NCI-H2227 (cell line): Measurements from ENCODE around the gene P2RX6.
A peak's percentile ranks its signal among the peaks of the same experiment; 100 is the strongest.
"Not testable (repeated sequence)": the region's sequence is repeated elsewhere in the genome, so short reads cannot be mapped to it uniquely, and the experiment has no call there.

Experiments used
- DNase-seq: peaks from one replicate; lab custom pipeline; 2025; ENCODE audit not compliant: unreplicated experiment; lab: John Stamatoyannopoulos, UW

The P2RX6 gene

DNA sequence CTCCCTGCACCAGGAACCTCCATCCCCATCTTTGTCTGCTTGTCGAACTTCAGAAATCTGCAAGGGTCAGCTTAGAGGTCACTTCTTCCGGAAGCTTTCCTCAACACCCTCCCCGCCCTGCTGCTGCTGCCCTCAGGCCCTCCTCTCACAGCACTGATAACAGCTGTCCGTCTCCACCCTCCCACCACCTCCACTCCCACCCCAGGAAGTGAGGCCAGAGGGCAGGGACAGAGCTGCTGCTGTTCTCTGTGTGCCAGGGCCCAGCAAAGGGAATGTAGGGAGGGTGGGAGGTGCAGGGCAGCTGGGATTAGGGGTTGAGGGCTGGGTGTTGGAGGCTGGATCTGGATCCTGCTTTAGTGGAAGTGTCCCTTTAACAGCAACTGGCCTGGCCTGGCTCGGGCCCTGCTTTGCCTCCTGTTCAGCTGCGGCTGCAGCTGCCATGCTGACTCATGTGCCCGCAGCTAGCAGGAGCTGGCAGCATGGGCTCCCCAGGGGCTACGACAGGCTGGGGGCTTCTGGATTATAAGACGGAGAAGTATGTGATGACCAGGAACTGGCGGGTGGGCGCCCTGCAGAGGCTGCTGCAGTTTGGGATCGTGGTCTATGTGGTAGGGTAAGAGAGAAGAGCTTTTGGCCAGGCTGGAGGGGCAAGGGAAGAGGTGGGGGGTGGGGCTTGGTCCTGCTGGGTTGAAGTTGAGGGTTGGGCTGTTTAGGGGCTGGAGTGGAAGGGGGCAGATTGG, at the start of gene P2RX6:
Gene P2RX6 (plus strand): TSS at position 440 of the 740 bp plus-strand sequence. CDS start 10 bp downstream, at position 450.
- DNase-seq = peak; percentile 71

DNA sequence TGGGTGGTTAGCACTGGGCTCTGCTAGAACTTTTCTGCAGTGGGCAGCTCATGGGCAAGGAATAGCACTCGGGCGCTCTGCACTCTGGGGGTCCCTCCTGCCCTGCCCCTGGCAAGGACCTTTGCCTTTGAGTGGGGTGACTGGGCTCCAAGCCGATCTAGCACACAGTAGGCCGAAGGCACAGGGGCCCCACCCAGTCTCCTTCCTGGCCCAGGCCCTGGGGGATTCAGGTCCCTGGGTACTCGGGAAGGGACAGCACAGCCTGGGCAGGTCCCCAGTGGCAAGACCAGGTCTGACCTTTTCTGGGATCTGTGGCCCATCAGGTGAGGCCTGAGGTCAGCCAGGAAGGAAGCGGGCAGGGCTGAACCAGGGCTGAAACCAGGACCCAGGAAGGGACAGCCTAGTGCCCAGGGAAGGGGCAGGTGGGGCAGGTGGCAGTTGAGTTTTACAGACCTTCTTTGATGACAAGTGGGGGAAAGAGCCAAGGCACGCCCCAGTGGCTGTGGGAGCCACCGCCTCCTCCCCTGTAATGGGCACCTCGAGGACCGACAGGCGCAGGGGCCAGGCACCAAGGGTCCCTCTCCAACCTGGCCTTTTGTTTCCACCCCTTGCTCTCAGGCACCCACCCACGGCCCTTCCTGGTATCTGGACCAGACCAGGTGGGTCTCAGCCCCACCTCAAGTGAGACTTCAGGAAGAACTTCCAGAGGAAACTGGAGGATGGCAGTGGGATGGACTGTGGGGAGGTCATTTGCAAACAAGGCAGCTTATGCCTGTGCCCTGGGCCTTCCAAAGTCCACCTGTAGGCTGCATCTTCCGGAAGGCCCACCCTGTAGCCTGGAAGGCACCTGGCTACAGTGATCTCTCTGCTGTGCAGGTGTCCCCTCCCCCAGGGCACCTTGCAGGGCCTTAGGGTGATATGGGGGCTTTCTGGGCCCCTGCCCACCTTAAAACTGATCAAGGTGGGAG, 48.8 kb upstream of the P2RX6 start:
- DNase-seq = no peak

DNA sequence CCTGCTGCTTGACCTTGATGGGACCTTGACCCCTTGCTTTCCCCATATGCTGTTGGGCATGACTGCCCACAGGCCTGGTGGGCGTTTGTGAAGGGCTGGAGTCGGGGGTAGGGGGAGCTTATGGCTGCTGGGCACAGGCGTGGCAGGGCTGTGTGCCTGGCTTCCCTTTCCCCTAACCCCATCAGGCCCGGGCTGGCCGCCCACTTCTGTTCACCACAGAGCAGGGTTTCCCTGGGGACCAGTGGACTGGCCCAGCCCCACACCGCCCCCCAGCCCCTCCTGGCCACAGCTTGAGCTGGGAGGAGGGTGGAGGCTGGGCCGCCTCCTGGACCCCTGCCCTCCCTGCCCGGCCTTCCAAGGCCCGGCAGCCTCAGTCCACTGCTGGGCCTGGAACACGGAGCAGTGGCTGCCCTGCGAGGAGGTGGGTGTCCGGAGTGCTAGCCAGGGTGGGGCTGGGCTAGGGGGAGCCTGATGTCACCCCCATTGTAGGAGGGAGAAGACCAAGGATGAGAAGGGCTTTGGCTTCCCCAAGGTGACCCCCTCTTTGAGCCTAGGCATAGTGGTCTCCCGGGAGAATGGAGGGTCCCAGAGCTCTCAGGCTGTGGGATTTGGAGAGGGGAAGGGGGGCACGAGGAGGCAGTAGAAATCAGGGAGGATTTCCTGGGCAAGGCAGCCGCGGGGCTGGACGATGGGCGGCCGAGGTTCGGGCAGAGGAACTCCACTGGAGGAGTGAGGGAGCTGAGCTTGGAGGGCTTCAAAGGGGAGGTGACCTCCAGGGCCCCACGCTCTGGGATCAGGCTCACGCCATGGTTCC, 47.9 kb upstream of the P2RX6 start, which contains the start of gene AIFM3:
Gene AIFM3 (plus strand): TSS at position 373 of the 814 bp plus-strand sequence. CDS start 690 bp downstream, outside the sequence.
- no peak for DNase-seq

DNA sequence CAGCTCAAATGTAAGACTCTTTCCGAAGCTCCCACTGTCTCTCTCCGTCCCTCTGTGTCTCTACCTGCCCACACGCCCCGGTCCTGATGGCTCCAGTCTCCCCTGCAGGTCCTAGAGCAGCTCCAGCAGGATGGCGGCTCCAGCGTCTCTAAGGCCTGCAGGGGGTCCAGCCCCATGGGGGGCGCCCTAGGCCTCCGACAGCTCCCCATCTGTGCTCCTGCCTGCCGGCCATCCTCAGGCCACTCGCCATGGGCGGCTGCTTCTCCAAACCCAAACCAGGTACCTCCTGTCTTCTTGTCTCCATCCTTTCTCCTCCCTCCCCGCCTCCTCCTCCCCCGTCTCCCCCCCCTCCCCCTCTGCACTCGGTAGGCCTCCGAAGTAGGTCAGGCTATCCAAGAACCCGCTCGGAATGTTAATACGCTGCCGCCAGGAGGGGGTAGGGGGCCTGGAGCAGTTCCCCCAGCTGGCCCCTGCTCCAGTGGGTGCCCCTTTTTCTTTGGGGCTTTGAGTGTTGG, 47.2 kb upstream of the P2RX6 start:
- no peak for DNase-seq

DNA sequence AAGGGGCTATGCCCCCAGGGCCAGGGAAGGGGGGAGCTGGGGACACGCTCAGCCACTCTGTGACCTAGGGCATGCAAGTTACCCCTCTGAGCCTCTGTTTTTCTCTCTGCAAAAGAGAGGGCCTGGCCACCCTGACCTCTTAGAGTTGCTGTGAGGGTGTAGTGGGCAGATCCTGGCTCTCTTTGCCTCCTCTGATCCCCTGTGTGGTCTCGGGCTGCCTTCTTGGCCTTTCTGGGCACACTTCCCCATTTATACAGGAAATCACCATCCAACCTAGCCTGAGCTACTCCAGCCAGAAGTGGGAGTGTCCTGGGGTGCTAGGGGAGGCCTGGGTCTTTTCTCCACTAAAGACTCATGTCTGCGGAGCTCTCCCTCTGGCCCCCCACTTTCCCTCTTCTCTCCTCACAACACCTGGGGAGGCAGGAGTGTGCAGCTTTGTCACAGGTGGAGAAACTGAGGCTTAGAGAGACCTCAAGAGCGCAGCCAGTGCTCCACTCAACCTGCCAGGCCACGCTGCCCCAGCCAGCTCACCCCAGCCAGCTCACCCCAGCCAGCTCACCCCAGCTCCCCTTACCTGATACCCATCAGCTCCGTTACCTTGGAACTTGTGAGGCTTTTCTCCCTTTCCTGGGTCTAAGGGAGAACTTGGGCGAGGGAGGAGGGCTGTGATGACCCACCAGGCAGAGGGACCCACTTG, 46.5 kb upstream of the P2RX6 start:
- no peak for DNase-seq

DNA sequence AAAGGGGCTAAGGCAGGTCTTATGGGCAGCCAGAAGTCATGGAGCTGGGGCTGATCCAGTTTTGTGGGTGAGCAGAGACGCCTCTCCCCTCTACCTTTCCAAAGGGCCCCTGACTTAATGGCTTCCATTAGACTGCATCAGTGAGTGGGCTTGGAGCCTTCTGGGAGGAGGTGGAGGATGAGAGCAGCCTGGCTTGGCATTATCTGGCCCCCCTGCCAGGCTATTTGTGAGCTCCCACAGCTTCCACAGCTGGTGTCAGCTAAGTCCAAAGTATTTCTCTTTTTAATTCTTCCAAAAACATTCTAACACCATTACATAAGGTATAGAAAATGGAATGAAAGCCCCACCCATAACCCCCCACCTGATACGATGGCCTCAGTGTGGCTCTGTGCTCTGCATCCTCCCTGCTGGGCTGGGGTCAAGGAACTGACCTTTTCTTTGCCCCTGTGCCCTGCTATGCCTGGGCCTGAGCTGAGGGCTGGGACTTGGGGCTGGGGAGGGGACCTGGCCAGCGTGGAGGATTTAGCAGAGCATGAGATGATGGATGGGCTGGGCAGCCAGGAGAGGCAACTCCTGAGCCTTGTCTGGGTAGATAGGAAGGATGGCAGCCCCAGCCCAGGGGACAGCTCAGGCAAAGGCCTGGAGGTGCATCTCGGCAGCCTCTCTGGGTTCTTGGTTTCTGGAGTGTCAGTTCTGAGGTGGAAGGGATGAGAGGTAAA, 43.9 kb upstream of the P2RX6 start:
- DNase-seq = no peak

DNA sequence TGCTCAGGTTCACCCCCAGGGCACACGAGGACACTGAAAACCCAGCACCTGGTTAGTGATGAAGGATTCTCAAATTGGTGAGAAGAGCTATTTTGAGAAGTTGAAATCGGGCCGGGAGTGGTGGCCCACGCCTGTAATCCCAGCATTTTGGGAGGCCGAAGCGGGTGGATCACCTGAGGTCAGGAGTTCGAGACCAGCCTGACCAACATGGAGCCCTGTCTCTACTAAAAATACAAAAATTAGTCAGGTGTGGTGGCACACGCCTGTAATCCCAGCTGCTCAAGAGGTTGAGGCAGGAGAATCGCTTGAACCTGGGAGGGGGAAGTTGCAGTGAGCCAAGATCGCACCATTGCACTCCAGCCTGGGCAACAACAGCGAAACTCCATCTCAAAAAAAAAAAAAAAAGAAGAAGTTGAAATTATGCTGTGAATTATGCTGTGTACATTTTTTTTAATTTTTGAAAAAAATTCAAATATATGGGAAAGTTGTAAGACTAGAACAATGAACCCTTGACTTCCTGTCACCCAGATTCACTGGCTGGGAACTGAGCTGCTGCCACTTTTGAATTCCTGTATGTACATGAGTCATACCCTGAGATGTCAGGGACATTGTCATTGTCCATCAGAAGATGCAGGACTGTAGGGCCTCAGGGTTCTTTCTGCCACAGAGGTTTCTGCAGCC, 42.8 kb upstream of the P2RX6 start:
- not testable (repeated sequence) for DNase-seq

DNA sequence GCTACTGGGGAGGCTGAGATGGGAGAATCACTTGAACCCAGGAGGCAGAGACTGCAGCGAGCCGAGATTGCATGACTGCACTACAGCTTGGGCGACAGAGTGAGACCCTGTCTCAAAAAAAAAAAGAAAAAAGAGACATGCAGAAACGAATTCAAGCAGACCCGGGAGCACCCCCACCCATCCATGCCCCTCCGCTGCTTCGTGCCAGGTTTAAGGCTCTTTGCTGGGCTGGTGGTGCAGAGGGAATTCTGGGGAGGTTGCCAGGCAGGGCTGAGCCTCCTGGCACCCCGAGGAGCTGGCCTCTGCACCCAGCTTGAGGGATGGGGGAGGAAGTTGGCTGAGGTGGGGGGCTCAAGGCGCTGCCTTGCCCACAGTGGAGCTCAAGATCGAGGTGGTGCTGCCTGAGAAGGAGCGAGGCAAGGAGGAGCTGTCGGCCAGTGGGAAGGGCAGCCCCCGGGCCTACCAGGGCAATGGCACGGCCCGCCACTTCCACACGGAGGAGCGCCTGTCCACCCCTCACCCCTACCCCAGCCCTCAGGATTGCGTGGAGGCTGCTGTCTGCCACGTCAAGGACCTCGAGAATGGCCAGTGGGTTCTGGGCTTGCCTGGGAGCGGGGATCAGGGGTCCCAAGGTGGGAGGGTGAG, 41.9 kb upstream of the P2RX6 start:
- DNase-seq = no peak

DNA sequence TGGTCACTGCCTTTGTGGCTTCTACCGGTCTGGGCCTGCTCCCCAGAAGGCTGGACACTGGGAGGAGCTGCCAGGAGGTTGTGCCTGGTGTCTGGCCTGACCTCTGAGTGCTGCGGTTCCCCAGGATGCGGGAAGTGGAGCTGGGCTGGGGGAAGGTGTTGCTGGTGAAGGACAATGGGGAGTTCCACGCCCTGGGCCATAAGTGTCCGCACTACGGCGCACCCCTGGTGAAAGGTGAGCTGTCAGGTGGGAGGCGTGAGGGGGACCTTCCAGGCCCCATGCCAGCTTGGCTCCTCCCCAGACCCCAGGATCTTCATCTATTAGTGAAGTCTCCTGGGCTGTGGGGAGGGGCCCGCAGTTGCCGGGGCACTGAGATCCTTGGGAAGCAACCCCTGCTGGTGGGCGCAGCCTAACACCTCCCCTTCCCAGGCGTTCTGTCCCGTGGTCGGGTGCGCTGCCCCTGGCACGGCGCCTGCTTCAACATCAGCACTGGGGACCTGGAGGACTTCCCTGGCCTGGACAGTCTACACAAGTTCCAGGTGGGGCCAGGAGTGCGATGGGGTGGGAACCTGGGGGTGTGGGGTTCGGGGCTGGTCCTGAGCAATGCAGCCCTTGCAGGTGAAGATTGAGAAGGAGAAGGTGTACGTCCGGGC, 41.2 kb upstream of the P2RX6 start:
- no peak for DNase-seq

DNA sequence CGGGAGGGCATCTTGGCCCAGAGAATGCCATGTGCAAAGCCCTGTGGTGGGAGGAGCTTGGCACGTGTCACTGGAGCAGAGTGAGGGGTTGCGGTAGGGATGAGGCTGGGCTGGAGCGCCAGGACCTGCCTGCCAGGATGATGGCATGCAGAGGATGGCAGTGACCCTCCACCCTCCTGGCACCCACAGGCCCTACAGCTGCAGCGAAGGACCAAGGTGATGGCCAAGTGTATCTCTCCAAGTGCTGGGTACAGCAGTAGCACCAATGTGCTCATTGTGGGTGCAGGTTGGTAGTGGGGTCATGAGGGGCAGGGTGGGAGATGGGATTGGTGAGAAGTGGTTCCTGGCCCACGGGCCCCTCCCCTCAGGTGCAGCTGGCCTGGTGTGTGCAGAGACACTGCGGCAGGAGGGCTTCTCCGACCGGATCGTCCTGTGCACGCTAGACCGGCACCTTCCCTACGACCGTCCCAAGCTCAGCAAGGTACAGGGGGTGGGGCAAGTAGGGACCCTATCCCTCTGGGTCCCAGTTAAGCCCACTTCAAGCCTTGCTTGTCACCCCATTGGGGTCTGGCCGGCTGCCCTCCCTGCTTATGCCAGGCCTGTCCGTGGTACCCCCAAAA, 40.5 kb upstream of the P2RX6 start:
- DNase-seq = no peak

DNA sequence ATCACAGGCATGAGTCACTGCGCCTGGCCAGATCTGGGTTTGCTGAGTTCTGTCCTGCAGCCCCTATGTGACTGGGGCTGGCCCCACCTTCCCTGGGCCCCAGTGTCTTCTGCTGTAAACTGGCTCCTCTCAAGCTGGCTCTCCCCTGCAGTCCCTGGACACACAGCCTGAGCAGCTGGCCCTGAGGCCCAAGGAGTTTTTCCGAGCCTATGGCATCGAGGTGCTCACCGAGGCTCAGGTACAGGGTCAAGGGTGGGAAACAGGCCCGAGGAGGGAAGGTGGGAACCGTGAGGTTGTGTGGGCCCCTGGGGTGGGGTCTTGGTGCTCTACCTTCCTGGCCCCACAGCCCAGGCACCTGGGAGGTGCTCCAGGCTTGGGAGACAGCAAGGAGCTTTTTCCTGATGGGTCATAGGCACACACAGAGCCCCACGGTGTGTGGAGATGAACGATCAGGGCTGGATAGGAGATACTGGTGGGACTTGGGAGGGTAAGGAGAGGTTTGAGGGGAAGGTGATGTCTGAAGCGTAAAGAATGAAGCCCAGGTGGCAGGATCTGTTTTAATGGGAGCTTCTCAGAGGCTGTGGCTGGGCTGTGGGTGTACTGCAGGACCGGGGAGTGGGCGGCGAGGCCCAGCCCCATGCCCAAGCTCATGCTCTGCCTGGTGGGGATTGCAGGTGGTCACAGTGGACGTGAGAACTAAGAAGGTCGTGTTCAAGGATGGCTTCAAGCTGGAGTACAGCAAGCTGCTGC, 39.2 kb upstream of the P2RX6 start:
- no peak for DNase-seq

DNA sequence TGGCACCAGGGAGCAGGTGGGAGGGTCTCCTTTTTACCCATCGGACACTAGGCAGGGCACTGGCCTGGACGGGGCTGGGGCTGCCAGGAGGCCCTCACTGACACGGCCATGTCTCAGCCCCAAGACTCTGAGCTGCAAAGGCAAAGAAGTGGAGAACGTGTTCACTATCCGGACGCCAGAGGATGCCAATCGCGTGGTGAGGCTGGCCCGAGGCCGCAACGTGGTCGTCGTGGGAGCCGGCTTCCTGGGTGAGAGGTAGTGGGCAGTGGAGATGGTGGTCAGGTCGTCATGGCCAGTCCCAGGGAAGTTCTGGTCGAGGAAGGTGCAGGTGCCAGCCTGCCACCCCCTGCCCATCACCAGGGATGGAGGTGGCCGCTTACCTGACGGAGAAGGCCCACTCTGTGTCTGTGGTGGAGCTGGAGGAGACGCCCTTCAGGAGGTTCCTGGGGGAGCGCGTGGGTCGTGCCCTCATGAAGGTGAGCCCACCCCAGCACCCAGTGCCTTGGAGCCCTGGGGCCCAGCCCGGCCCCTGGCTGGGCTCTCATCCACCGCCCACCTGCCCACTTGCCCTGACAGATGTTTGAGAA, 38.6 kb upstream of the P2RX6 start:
- DNase-seq = no peak

DNA sequence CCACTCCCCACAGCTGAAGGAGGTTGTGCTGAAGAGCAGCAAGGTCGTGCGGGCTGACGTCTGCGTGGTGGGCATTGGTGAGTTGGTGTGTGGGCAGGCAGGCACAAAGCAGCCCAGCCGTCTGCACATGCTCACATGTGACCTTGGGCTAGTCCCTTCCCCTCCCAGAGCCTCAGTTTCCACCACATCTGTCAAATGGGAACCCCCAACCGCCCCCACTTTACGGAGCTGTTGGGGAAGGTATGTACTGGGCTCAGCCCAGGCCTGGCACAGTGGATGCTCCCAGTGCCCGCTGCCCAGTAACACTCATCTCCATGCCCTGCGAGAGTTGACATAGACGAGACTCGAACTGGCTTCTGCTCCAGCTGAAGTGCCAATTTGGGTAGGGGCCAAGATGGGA, 37.9 kb upstream of the P2RX6 start:
- DNase-seq = no peak

DNA sequence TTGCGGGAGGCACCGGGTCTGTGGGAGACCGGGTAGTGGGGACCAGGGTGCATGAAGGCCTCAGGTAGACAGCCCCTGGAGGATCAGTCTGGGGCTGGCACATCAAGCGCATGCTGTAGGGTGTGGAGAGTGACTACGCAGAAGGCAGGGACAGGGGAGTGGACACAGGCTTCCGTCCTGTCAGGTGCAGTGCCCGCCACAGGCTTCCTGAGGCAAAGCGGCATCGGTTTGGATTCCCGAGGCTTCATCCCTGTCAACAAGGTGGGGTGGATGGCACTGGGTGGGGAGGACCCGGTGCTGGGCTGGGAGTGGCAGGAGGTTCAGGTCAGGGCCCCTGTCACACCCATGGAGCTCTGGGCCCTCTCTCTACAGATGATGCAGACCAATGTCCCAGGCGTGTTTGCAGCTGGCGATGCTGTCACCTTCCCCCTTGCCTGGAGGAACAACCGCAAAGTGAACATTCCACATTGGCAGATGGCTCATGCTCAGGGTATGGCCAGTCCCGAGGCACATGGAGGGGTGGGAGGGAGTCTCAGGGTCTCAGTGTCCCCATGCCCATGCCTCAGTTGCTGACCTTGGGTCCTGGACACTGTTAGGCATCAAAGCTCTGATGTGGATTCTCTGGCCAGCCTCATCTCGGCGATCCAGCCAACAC, 37.3 kb upstream of the P2RX6 start:
- no peak for DNase-seq

DNA sequence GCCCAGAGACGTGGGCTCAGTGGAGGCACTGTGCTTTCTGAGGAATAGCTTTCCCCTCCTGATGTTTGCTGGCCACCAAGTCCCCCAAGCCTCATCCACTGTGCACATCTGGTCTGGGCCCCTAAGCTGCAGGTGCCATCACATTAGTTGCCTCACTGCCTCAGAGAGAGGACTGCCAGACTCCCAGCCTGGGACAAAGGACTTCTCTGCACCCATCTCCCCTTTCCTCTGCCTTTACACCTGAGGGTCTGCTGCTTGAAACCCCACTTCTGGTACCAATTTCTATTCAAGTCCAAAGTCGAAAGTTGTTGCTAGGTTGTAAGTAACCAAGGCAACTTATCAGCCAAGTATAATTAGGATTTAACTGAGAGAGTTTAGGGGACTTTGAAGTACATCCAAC, 36.5 kb upstream of the P2RX6 start:
- DNase-seq = no peak

DNA sequence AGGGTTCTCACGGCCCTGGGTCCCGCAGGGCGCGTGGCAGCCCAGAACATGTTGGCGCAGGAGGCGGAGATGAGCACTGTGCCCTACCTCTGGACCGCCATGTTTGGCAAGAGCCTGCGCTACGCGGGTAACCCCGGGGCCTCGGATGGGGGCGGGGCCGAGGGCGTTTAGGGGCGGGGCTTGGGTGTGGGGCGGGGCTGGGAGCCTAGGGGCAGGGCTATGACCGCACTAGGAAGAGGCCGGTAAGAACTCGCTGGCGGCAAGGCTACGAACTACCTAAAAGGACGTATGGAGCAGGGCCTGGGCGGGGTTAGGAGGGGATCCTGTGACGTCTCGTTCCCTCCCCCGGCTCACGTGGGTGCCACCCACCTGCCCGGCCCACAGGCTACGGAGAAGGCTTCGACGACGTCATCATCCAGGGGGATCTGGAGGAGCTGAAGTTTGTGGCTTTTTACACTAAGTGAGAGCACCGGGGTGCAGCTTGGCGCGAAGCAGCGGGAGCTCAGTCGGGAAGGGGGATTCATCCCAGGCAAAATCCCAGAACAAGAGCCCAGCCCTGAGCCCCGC, 35.6 kb upstream of the P2RX6 start:
- DNase-seq = no peak
